Suprapubic skin (tissue), 3 donors: Measurements from ENCODE around the gene RHBDD1.

Experiments
- POLR2A ChIP-seq, 2 donors: fragments of 450-650 bp; IDR thresholded peaks; one replicate each; pipeline ENCODE4 v1.6.1; 2017; ENCODE audit warnings: antibody characterized with exemption in 2 of 2, mild to moderate bottlenecking in 2 of 2, moderate library complexity in 2 of 2
- TF ChIP-seq, protein P1 (sequence below), 2 donors: fragments of 200-600 bp in 1 of 2; fragments of 450-650 bp in 1 of 2; sonication (generic) in 1 of 2; IDR thresholded peaks; one replicate each; pipeline ENCODE4 v1.5.1; 2016 to 2019; ENCODE audit warnings: antibody characterized with exemption in 2 of 2, mild to moderate bottlenecking in 1 of 2, moderate library complexity in 1 of 2

DNA sequence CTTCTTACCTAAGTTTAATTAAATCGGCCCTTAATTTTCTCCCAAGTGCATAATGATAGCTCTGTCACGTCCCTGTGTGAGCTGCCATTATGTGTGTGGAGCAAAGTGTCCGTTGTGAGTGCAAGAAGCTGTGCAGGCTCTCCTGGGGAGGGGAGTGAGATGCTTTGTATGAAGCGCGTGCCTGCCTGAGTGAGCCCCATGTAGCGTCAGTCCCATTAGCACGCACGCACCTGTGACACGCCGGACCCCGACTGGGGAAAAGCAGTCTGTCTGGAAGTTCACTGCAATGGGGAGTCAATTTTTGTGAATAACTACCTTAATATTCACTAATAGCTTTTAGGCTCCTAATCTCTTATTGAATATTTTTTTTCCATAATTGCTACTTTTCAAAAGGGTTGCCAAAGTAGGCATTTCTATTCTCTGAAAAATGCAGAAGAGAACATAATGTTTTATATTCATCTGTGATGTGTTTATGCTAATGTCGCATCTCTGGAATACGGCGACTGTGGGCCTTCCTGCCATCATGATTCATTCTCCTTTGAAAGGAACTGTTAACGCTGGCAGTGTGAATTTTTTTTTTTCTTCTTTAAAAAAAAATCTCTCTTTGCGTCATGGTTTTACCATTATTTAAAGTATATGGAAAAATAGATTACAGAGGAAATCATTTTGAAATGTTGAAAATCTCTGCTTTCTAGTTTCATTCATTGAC is 170.5 kb downstream of the RHBDD1 start:
- TF ChIP-seq, protein P1, sequence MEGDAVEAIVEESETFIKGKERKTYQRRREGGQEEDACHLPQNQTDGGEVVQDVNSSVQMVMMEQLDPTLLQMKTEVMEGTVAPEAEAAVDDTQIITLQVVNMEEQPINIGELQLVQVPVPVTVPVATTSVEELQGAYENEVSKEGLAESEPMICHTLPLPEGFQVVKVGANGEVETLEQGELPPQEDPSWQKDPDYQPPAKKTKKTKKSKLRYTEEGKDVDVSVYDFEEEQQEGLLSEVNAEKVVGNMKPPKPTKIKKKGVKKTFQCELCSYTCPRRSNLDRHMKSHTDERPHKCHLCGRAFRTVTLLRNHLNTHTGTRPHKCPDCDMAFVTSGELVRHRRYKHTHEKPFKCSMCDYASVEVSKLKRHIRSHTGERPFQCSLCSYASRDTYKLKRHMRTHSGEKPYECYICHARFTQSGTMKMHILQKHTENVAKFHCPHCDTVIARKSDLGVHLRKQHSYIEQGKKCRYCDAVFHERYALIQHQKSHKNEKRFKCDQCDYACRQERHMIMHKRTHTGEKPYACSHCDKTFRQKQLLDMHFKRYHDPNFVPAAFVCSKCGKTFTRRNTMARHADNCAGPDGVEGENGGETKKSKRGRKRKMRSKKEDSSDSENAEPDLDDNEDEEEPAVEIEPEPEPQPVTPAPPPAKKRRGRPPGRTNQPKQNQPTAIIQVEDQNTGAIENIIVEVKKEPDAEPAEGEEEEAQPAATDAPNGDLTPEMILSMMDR (IDR thresholded peaks at IDR 0.05), result no peak
- TF ChIP-seq POLR2A (IDR thresholded peaks at IDR 0.05), result no peak
